RWPE1 (cell line): ENCODE results near the gene LMBR1L.

ENCODE experiments used
- CTCF ChIA-PET: fragments of 350-600 bp; sonication (Branson Sonifier 250); formaldehyde crosslinking; extraction: SDS; loops from one replicate; lab custom pipeline; 2021; lab: Yijun Ruan, JAX
- POLR2A ChIA-PET: fragments of 400-600 bp; formaldehyde crosslinking; extraction: SDS; loops from one replicate; lab custom pipeline; 2020; ENCODE audit warnings: antibody characterized with exemption; ENCODE audit not compliant: low non-redundant PET; lab: Yijun Ruan, JAX
- DNase-seq: peaks from one replicate; pipeline ENCODE4 v3.0.0; 2012; ENCODE audit warnings: low spot score
- H3K27ac ChIP-seq: fragments of 450-650 bp; 2 replicates; pipeline ENCODE4 v1.5.1; 2017
- TF ChIP-seq, protein P1 (sequence below): fragments of 450-650 bp; conservative IDR thresholded peaks from 2 replicates; pipeline ENCODE4 v1.5.1; 2017; ENCODE audit warnings: low read depth, mild to moderate bottlenecking

LMBR1L gene, protein sequence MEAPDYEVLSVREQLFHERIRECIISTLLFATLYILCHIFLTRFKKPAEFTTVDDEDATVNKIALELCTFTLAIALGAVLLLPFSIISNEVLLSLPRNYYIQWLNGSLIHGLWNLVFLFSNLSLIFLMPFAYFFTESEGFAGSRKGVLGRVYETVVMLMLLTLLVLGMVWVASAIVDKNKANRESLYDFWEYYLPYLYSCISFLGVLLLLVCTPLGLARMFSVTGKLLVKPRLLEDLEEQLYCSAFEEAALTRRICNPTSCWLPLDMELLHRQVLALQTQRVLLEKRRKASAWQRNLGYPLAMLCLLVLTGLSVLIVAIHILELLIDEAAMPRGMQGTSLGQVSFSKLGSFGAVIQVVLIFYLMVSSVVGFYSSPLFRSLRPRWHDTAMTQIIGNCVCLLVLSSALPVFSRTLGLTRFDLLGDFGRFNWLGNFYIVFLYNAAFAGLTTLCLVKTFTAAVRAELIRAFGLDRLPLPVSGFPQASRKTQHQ

DNA sequence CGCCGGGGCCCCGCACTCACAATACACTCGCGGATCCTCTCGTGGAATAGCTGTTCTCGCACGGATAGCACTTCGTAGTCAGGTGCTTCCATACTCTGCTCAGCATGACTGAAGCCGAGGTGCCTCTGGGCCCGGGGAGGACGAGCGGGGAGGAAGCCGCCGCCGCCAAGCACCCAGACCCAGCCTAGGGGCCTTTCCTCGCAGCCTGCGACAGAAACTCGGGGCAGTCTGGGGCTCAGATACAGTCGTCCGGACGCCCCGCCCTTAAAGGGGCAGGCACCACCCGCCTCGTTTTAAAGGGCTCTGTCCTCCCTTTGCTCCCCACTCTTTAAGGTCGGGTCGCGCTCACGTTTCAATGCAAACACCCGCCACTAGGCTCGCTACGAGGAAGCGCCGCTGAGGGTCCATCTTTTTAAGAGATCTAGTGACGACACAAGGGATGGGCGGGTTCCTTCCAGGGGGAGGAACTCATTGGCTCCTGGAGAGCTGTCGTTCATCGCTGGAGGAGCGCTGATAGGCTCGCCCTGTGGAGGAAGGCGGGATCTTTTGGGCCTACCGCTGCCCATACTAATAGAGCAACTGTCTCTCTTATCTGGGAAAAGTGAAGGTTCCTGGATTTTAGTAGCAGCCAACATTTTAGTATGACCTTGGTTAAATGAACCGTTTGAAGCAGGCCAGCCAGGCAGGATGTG is at the start of gene LMBR1L:
TSS of gene LMBR1L (minus strand) at position 384 of the 692 bp plus-strand sequence. CDS start at position 92, 292 bp downstream.
- CTCF ChIA-PET, result interaction anchor here (0.6 to 3.9 kb wide), 8 partner anchors 12 to 188 kb away, joined by 3 to 26 read pairs (median 5); partner anchors contain the start of gene TUBA1B
- peak within 1 kb of the TSS; percentile 87 for H3K27ac ChIP-seq
- TF ChIP-seq, protein P1, sequence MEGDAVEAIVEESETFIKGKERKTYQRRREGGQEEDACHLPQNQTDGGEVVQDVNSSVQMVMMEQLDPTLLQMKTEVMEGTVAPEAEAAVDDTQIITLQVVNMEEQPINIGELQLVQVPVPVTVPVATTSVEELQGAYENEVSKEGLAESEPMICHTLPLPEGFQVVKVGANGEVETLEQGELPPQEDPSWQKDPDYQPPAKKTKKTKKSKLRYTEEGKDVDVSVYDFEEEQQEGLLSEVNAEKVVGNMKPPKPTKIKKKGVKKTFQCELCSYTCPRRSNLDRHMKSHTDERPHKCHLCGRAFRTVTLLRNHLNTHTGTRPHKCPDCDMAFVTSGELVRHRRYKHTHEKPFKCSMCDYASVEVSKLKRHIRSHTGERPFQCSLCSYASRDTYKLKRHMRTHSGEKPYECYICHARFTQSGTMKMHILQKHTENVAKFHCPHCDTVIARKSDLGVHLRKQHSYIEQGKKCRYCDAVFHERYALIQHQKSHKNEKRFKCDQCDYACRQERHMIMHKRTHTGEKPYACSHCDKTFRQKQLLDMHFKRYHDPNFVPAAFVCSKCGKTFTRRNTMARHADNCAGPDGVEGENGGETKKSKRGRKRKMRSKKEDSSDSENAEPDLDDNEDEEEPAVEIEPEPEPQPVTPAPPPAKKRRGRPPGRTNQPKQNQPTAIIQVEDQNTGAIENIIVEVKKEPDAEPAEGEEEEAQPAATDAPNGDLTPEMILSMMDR, result peak; percentile 47; the same call in 1 of the 2 replicates
- peak; percentile 100 for DNase-seq
- POLR2A ChIA-PET, result no interaction called here

DNA sequence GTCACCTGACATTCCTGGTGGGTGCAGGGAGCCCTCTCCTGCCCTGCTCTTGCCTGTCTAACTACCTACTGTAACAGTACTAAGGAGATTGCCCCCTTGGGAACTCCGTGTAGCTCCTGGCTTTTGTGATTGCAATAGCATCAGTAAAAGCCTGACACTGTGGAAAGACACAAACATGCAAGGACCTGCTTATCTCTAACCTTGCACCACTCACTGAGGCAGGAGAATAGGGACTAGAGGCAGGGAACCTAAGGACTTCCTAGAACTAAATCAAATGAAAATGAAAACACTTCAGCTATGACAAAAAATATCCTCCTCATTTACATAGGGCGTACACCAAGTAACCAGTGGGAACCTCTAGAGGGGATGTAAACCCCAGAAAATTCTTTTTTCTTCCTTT is 49.8 kb upstream of the LMBR1L start:
- H3K27ac ChIP-seq, result no peak overlapping the region
- CTCF ChIA-PET, result no interaction called here
- POLR2A ChIA-PET, result no interaction called here
- DNase-seq, result no peak
- TF ChIP-seq, protein P1, result no peak

DNA sequence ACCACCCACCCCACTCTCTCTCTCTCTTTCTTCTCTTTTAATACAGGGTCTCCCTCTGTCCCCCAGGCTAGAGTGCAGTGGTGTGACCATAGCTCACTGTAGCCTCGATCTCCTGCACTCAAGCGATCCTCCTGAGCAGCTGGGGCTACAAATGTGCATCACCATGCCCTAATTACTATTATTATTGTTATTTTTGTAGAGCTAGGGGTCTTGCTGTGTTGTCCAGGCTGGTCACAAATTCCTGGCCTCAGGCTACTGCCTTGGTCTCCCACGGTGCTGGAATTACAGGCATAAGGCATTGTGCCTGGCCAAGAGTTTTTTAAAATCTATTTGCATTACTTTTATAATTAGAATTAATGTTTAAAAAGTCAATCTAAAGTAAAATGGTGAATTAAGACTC is 43.6 kb upstream of the LMBR1L start:
- no peak for DNase-seq
- ChIA-PET CTCF (no interaction called here), POLR2A (no interaction called here)
- TF ChIP-seq, protein P1, result no peak
- no peak overlapping the region for H3K27ac ChIP-seq

DNA sequence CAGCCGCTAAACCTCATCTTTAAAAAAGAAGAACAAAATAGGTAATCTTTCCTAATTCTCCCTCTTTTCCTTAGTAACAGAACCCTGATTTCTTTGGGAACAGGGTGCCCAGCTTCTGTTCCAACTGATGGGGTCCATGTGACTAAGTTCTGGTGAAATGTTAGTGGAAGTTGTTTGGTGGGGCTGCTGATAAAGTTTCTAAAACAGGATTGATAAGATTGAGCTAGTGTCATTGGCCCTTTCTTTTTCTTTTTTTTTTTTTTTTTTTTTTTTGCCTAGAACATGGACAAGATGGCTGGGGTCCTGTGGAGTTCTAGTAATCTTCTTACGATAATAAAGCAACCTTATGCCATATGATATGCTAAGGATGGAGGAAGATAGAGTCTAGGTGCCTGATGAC is 36.7 kb upstream of the LMBR1L start:
- POLR2A ChIA-PET, result no interaction called here
- CTCF ChIA-PET, result interaction anchor here (0.5 kb wide), 1 partner anchor 26 kb away, joined by 3 read pairs; no protein-coding TSS in a partner anchor
- DNase-seq, result no peak
- TF ChIP-seq, protein P1, result no peak
- no peak overlapping the region for H3K27ac ChIP-seq

DNA sequence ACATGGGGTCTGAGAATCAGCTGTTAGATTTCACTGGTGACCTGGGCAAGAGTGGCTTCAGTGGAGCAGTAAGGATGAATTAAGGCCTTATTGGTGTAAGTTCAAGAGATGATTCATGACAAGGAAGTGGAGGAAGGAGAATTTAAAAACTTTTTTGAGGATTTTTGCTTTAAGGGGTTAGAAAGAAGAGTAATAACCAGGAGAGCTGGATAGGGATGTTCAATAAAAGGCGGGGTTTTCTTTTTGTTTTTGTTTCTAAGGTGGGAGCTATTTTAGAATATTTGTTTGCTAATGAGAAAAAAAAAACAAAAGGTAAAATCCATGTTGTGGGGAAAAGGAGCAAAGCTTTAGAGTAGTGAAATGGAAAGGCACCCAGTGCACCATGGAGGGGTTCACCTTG is 35.8 kb upstream of the LMBR1L start:
- DNase-seq, result no peak
- CTCF ChIA-PET, result interaction anchor here (0.6 kb wide), 1 partner anchor 110 kb away, joined by 4 read pairs; no protein-coding TSS in a partner anchor
- no peak overlapping the region for H3K27ac ChIP-seq
- TF ChIP-seq, protein P1, result no peak
- POLR2A ChIA-PET, result no interaction called here

DNA sequence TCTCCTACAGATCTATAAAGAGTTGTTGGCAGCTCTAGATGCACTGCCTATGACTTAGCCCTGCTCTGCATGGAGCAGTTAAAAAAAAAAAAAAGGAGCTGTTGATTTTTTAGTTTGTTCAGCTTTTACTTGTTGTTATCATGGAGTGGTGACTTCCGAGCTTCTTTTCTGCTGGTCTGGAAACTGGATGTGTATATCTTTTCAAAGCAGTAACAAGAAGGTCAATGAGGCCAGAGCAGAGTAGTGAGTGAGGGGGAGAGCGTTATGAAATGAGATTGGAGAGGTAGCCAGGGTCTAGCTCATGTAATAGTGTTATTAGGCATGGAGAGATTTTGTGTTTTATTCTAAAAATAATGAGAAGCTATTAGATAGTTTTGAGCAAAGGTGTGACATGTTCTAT is 33.7 kb upstream of the LMBR1L start:
- POLR2A ChIA-PET, result no interaction called here
- DNase-seq, result no peak
- no peak overlapping the region for H3K27ac ChIP-seq
- CTCF ChIA-PET, result interaction anchor here (0.5 kb wide), 1 partner anchor 91 kb away, joined by 8 read pairs; no protein-coding TSS in a partner anchor
- TF ChIP-seq, protein P1, result no peak
